Activated T-cell treated with anti-CD3 and anti-CD28 coated beads, Interleukin-2, amount 50 U/mL, for 72 hours (primary cell): ENCODE results near the gene PDS5B. TPM values are rescaled to one million over a fixed set of nuclear protein-coding genes. Genes with fewer than 3 reads are reported as not detected.

Source experiments
- ATAC-seq, 2 donors: fragments of 150-1000 bp; cut with Tn5 transposase; replicated peaks in 1 of 2; 2 replicates each; pipeline ENCODE4 v1.10.0; 2021; ENCODE audit warnings: moderate library complexity in 2 of 2, mild to moderate bottlenecking in 1 of 2
- DNase-seq, 2 donors: peaks; one replicate each; pipeline ENCODE4 v3.0.0; 2021 to 2022; ENCODE audit warnings: mixed read lengths in 1 of 2
- H3K27ac Mint-ChIP-seq: one replicate; pipeline ENCODE4 v1.8.0; 2022; ENCODE audit warnings: mild to moderate bottlenecking, moderate library complexity, mixed read lengths
- H3K27me3 Mint-ChIP-seq: one replicate; pipeline ENCODE4 v1.8.0; 2022; ENCODE audit warnings: low read depth, mixed read lengths
- H3K36me3 Mint-ChIP-seq, 2 donors: one replicate each; pipeline ENCODE4 v1.8.0; 2022; ENCODE audit warnings: mixed read lengths in 2 of 2, mild to moderate bottlenecking in 1 of 2; ENCODE audit not compliant: insufficient read depth in 2 of 2
- H3K4me1 Mint-ChIP-seq: one replicate; pipeline ENCODE4 v1.8.0; 2022; ENCODE audit warnings: low read depth, mixed read lengths
- H3K4me3 Mint-ChIP-seq, 2 donors: one replicate each; pipeline ENCODE4 v1.8.0; 2022; ENCODE audit warnings: mild to moderate bottlenecking in 2 of 2, mixed read lengths in 2 of 2, moderate library complexity in 2 of 2
- H3K9me3 Mint-ChIP-seq, 2 donors: one replicate each; pipeline ENCODE4 v1.8.0; 2022; ENCODE audit warnings: mixed read lengths in 2 of 2
- total RNA-seq, 2 donors: library from RNA; stranded (reverse); gene quantifications; one replicate each; pipeline ENCODE4 v1.2.3, GENCODE V29; 2022

The PDS5B gene
- total RNA-seq, 2 donors from 2014 or later, result 52.9 to 53.1 TPM

DNA sequence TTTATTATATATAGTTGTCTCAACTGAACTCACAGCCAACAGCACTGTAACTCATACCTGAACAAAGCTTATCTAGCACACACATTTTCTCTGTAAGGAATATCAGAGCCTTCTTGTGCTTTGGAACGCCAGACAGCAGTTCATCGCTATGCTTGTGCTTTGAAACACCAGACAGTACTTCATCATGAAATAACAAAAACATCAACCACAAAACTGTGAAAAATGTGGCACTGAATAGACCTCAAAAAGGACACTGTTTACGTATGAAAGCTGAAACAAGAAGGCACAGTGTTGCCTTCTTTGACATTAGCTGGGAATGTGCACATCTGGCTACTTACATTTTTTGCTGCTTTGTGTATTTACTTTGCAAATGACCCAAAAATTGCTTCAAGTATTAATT, 160.2 kb downstream of the PDS5B start:
- DNase-seq (no peak), ATAC-seq (no peak)
- Mint-ChIP-seq H3K27ac (no peak overlapping the region), H3K27me3 (no peaks in the 10 kb centered on the region), H3K4me3 (no peak overlapping the region), H3K4me1 (no peaks in the 10 kb centered on the region), H3K36me3 (peaks cover 2 to 5% of the 10 kb centered on the region in 2 donors), H3K9me3 (no peaks in the 10 kb centered on the region)

DNA sequence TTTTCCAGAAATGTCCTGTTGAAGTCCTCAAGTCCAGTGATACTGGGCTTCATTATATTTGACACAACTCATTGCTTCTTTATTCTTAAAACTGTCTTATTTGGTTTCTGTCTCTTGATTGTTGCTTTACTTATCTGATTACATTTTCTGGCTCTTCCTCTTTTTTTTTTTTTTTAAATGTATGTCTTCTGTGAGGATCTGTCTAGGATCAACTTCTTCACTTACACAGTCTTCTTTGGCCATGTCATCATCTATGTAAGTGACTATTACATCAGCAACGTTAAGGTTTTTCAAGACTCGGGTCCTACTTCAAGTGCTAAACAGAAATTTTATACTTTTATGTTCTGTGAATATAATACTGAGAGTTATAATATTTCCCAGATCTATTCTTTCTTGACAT, 162.1 kb downstream of the PDS5B start:
- H3K36me3 Mint-ChIP-seq, result peaks cover 3 to 6% of the 10 kb centered on the region in 2 donors
- ATAC-seq (no peak), DNase-seq (no peak)
- peak overlapping the region; percentile 11 for H3K27ac Mint-ChIP-seq
- H3K4me1 Mint-ChIP-seq, result no peaks in the 10 kb centered on the region
- no peaks in the 10 kb centered on the region for H3K27me3 Mint-ChIP-seq
- H3K4me3 Mint-ChIP-seq, result no peak overlapping the region
- H3K9me3 Mint-ChIP-seq, result no peaks in the 10 kb centered on the region

DNA sequence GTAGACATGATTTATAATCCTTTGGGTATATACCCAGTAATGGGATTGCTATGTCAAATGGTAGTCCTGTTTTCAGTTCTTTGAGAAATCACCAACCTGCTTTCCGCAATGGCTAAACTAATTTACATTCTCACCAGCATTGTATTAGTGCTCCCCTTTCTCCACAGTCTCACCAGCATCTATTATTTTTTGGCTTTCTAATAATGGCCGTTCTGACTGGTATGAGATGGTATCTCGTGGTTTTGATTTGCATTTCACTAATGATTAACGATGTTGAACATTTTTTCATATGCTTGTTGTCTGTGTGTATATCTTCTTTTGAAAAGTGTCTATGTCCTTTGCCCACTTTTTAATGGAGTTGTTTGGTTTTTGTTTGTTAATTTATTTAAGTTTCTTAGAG, 165.1 kb downstream of the PDS5B start:
- H3K4me3 Mint-ChIP-seq, result no peak overlapping the region
- peaks cover 10% of the 10 kb centered on the region for H3K4me1 Mint-ChIP-seq
- no peak for ATAC-seq
- H3K27me3 Mint-ChIP-seq, result no peaks in the 10 kb centered on the region
- DNase-seq, result no peak
- no peaks in the 10 kb centered on the region for H3K9me3 Mint-ChIP-seq
- H3K36me3 Mint-ChIP-seq, result peaks cover 7 to 18% of the 10 kb centered on the region in 2 donors
- H3K27ac Mint-ChIP-seq, result no peak overlapping the region

- no peak for ATAC-seq
- Mint-ChIP-seq H3K36me3 (peaks cover 9 to 19% of the 10 kb centered on the region in 2 donors), H3K27me3 (no peaks in the 10 kb centered on the region), H3K27ac (no peak overlapping the region), H3K9me3 (no peaks in the 10 kb centered on the region), H3K4me1 (peaks cover 11% of the 10 kb centered on the region), H3K4me3 (no peak overlapping the region)
- DNase-seq, result no peak
Measured at GRCh38 chr13:32752311-32752710, 166.1 kb downstream of the PDS5B start.

DNA sequence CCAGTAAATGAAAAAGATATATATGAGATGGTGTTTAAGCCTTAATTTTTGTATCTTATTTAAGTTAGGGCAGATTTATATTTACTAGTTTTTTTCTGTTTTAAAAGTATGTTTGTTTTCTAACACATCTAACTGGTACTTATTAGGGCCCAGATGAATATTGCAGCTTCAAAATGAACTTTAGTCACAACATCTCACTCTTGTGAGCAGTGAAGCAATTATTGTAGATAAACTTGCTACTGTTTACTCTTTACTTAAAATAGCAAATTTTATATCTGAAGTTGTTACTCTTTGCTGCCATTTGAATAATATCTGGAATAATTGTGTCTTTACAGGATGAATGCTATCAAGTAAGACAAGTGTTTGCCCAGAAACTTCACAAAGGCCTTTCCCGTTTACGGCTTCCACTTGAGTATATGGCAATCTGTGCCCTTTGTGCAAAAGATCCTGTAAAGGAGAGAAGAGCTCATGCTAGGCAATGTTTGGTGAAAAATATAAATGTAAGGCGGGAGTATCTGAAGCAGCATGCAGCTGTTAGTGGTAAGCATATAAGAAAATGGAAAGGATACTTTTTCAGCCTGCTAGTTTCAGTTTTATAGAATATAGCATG, 166.8 kb downstream of the PDS5B start:
- H3K27me3 Mint-ChIP-seq, result no peaks in the 10 kb centered on the region
- H3K4me1 Mint-ChIP-seq, result peaks cover 11% of the 10 kb centered on the region
- ATAC-seq, result no peak
- H3K27ac Mint-ChIP-seq, result no peak overlapping the region
- H3K4me3 Mint-ChIP-seq, result no peak overlapping the region
- peaks cover 9 to 23% of the 10 kb centered on the region in 2 donors for H3K36me3 Mint-ChIP-seq
- DNase-seq, result no peak
- no peaks in the 10 kb centered on the region for H3K9me3 Mint-ChIP-seq

GRCh38 chr13:32754179-32754578, 167.9 kb downstream of the PDS5B start:
- H3K27me3 Mint-ChIP-seq, result no peaks in the 10 kb centered on the region
- peaks cover 8 to 25% of the 10 kb centered on the region in 2 donors for H3K36me3 Mint-ChIP-seq
- no peak for DNase-seq
- H3K9me3 Mint-ChIP-seq, result no peaks in the 10 kb centered on the region
- no peak overlapping the region for H3K27ac Mint-ChIP-seq
- H3K4me3 Mint-ChIP-seq, result no peak overlapping the region
- no peak for ATAC-seq
- peaks cover 11% of the 10 kb centered on the region for H3K4me1 Mint-ChIP-seq

GRCh38 chr13:32759152-32759551, 172.9 kb downstream of the PDS5B start:
- H3K4me1 Mint-ChIP-seq, result peaks cover 11% of the 10 kb centered on the region
- no peak overlapping the region for H3K4me3 Mint-ChIP-seq
- ATAC-seq (no peak), DNase-seq (no peak)
- H3K9me3 Mint-ChIP-seq, result peaks cover 4 to 7% of the 10 kb centered on the region in 2 donors
- H3K36me3 Mint-ChIP-seq, result peaks cover 18 to 45% of the 10 kb centered on the region in 2 donors
- H3K27ac Mint-ChIP-seq, result no peak overlapping the region
- no peaks in the 10 kb centered on the region for H3K27me3 Mint-ChIP-seq

DNA sequence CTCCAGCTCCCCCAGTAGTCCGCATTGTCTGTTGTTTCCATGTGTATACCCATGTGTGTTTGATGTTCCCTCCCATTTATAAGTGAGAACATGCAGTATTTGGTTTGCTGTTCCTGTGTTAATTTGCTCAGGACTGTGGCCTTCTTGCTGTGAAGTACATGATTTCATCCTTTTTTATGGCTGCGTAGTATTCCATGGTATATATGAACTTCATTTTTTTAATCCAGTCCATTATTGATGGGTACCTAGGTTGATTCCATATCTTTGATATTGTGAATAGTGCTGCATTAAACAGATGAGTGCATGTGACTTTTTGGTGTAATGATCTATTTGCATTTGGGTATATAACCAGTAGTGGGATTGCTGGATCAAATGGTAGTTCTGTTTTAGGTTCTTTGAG, 175.2 kb downstream of the PDS5B start:
- Mint-ChIP-seq H3K27ac (no peak overlapping the region), H3K4me1 (no peaks in the 10 kb centered on the region), H3K27me3 (no peaks in the 10 kb centered on the region), H3K36me3 (peaks cover 18 to 43% of the 10 kb centered on the region in 2 donors), H3K9me3 (peaks cover 4 to 7% of the 10 kb centered on the region in 2 donors), H3K4me3 (no peak overlapping the region)
- DNase-seq, result no peak
- ATAC-seq, result no peak

GRCh38 chr13:32779119-32779518, 192.9 kb downstream of the PDS5B start:
- Mint-ChIP-seq H3K4me3 (no peak overlapping the region), H3K27ac (peak overlapping the region; percentile 83), H3K27me3 (no peaks in the 10 kb centered on the region), H3K4me1 (peaks cover 15% of the 10 kb centered on the region), H3K36me3 (peaks cover 8 to 19% of the 10 kb centered on the region in 2 donors), H3K9me3 (peaks cover 0 to 2% of the 10 kb centered on the region in 2 donors)
- ATAC-seq (no peak), DNase-seq (no peak)

DNA sequence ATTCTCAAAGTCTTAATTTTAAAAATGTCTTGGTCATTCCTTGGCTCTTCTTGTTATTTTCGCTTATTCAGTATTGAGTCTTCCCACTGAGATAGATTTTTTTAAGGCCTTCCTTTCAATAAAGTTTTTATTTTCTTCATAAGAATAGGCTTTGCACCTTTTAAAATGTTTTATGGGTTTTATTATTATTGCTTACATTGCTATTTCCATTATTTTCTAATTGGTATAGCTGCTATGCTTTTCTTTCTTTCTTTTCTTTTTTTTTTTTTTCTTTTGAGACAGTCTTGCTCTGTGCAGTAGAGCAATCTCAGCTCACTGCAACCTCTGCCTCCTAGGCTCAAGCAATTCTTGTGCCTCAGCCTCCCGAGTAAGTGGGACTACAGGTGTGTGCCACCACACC, 195.7 kb downstream of the PDS5B start:
- ATAC-seq, result no peak
- DNase-seq, result no peak
- no peak overlapping the region for H3K4me3 Mint-ChIP-seq
- H3K9me3 Mint-ChIP-seq, result peaks cover 0 to 2% of the 10 kb centered on the region in 2 donors
- peaks cover 19% of the 10 kb centered on the region for H3K4me1 Mint-ChIP-seq
- no peaks in the 10 kb centered on the region for H3K27me3 Mint-ChIP-seq
- H3K36me3 Mint-ChIP-seq, result peaks cover 8 to 19% of the 10 kb centered on the region in 2 donors
- H3K27ac Mint-ChIP-seq, result no peak overlapping the region

GRCh38 chr13:32783067-32783466, 196.8 kb downstream of the PDS5B start:
- Mint-ChIP-seq H3K4me1 (peaks cover 19% of the 10 kb centered on the region), H3K36me3 (peaks cover 8 to 22% of the 10 kb centered on the region in 2 donors), H3K9me3 (peaks cover 0 to 2% of the 10 kb centered on the region in 2 donors), H3K27me3 (no peaks in the 10 kb centered on the region), H3K4me3 (peak overlapping the region; percentile 41 to 76), H3K27ac (peak overlapping the region; percentile 36)
- ATAC-seq (peak; percentile 95 to 98), DNase-seq (peak in 1 of 2 donors; percentile 25)

DNA sequence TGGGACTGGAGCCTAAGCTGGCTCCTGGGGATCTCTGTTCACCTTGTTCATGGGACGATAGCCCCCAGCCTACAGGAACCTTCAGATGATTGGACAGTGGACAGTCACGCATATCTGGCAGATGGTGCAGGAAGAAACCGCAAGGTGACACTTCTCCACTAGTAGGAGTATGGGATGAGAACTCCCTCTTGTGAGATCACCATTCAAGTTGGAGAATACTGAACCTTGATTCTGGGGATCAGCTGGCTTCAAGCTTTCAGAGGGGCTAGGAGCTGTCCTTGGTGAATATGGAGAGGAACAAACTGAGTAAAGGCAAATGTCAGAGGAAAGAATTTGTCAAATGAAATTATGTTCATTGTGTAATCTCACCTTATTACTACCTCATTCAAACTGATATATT, 204.5 kb downstream of the PDS5B start:
- peaks cover 43% of the 10 kb centered on the region for H3K4me1 Mint-ChIP-seq
- DNase-seq (no peak), ATAC-seq (no peak)
- H3K27ac Mint-ChIP-seq, result peak overlapping the region; percentile 59
- H3K27me3 Mint-ChIP-seq, result no peaks in the 10 kb centered on the region
- peak overlapping the region; percentile 55 to 56 for H3K4me3 Mint-ChIP-seq
- peaks cover 2 to 4% of the 10 kb centered on the region in 2 donors for H3K36me3 Mint-ChIP-seq
- H3K9me3 Mint-ChIP-seq, result peaks cover 0 to 2% of the 10 kb centered on the region in 2 donors

GRCh38 chr13:32791545-32792172, 205.4 kb downstream of the PDS5B start:
- Mint-ChIP-seq H3K9me3 (peaks cover 0 to 2% of the 10 kb centered on the region in 2 donors), H3K27me3 (no peaks in the 10 kb centered on the region), H3K36me3 (peaks cover 2 to 4% of the 10 kb centered on the region in 2 donors), H3K4me1 (peaks cover 48% of the 10 kb centered on the region), H3K4me3 (peak overlapping the region; percentile 52 to 56), H3K27ac (peak overlapping the region; percentile 45)
- ATAC-seq (peak; percentile 93 to 96), DNase-seq (peak; percentile 53 to 74)
